Smooth muscle cell (in vitro differentiated cells): ENCODE data around the gene IL2. TPM values are rescaled to one million over a fixed set of nuclear protein-coding genes. Genes with fewer than 3 reads are reported as not detected.

Source experiments
- DNase-seq: peaks from one replicate; lab custom pipeline; 2025; ENCODE audit not compliant: unreplicated experiment; lab: John Stamatoyannopoulos, UW
- H2AFZ ChIP-seq: fragments of 200-600 bp; sonication (generic); 2 replicates; pipeline ENCODE4 v1.6.0; 2016; ENCODE audit warnings: antibody characterized with exemption, low read depth, mild to moderate bottlenecking
- H3F3A ChIP-seq: fragments of 200-600 bp; sonication (generic); 2 replicates; pipeline ENCODE4 v1.6.0; 2017; ENCODE audit warnings: antibody characterized with exemption, low read depth
- H3K27ac ChIP-seq: fragments of 200-600 bp; sonication (generic); 2 replicates; pipeline ENCODE4 v1.5.1; 2016; ENCODE audit warnings: low read depth, mild to moderate bottlenecking
- H3K27me3 ChIP-seq: fragments of 200-600 bp; sonication (generic); 2 replicates; pipeline ENCODE4 v1.6.1; 2016; ENCODE audit warnings: low read depth, mild to moderate bottlenecking
- H3K36me3 ChIP-seq: fragments of 200-600 bp; sonication (generic); 2 replicates; pipeline ENCODE4 v1.5.1; 2016; ENCODE audit warnings: low read depth
- H3K4me1 ChIP-seq: fragments of 200-600 bp; sonication (generic); 2 replicates; pipeline ENCODE4 v1.5.1; 2016; ENCODE audit warnings: low read depth
- H3K4me2 ChIP-seq: fragments of 200-600 bp; sonication (generic); 2 replicates; pipeline ENCODE4 v1.6.0; 2016; ENCODE audit warnings: mild to moderate bottlenecking
- H3K4me3 ChIP-seq: fragments of 200-600 bp; sonication (generic); 2 replicates; pipeline ENCODE4 v1.5.1; 2016; ENCODE audit warnings: mild to moderate bottlenecking
- H3K79me2 ChIP-seq: fragments of 200-600 bp; sonication (generic); 2 replicates; pipeline ENCODE4 v1.6.0; 2016; ENCODE audit warnings: low read depth, mild to moderate bottlenecking
- H3K9ac ChIP-seq: fragments of 200-600 bp; sonication (generic); 2 replicates; pipeline ENCODE4 v1.6.0; 2016; ENCODE audit warnings: low read depth
- H3K9me3 ChIP-seq: fragments of 200-600 bp; sonication (generic); replicated peaks from 2 replicates; pipeline ENCODE4 v1.5.1; 2016; ENCODE audit warnings: low read depth
- H4K20me1 ChIP-seq: fragments of 200-600 bp; sonication (generic); 2 replicates; pipeline ENCODE4 v1.6.0; 2016; ENCODE audit warnings: low read depth
- WGBS: methylation state at CpG from one replicate; pipeline ENCODE4 v1.1.7; 2016; ENCODE audit warnings: low lambda C conversion rate; 5-methylcytosine and 5-hydroxymethylcytosine counted together
- polyA plus RNA-seq: library from polyadenylated mRNA; unstranded; fragments of >200 nt; fragmentation: Nextera tagmentation; extraction: Ambion mirVana; gene quantifications from 2 replicates; pipeline ENCODE4 v1.2.1, GENCODE V29; 2016
- total RNA-seq: library from RNA; depleted of rRNA; stranded (reverse); fragments of >200 nt; gene quantifications from 2 replicates; pipeline ENCODE4 v1.2.3, GENCODE V29; 2014
- TF ChIP-seq, protein P1 (sequence below): fragments of 200-600 bp; sonication (generic); IDR thresholded peaks from 2 replicates; pipeline ENCODE4 v1.5.1; 2017; ENCODE audit warnings: borderline replicate concordance, mild to moderate bottlenecking, antibody characterized with exemption; ENCODE audit not compliant: insufficient read depth, poor library complexity, severe bottlenecking

The IL2 gene
- total and polyA plus RNA-seq, 2 experiments from 2014 or later: not detected

DNA sequence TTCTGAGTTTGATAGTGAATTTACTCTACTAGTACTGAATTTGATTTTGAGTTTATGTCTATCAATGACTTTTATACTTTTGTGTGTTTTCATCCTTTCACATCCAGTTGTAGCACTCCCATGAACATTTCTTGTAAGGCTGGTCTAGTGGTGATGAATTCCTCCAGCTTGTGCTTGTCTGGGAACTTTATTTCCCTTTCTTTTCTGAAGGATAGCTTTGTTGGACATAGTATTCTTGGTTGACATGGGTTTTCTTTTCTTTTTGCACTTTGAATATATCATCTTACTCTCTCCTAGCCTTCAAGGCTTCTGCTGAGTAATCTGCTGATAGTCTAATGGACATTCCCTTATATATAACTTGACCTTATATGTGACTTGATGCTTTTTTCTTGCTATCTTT, 32.5 kb upstream of the IL2 start:
- Histone ChIP-seq H3K4me2 (no peak overlapping the region), H3K9ac (no peak overlapping the region), H2AFZ (no peak overlapping the region), H3K27me3 (no peaks in the 10 kb centered on the region), H3K9me3 (peaks cover 9% of the 10 kb centered on the region), H3K4me3 (no peak overlapping the region), H3K4me1 (no peaks in the 10 kb centered on the region), H3K36me3 (no peaks in the 10 kb centered on the region), H3F3A (no peaks in the 10 kb centered on the region), H3K27ac (no peak overlapping the region), H3K79me2 (no peaks in the 10 kb centered on the region), H4K20me1 (no peaks in the 10 kb centered on the region)
- DNase-seq: no peak
- TF ChIP-seq, protein P1, sequence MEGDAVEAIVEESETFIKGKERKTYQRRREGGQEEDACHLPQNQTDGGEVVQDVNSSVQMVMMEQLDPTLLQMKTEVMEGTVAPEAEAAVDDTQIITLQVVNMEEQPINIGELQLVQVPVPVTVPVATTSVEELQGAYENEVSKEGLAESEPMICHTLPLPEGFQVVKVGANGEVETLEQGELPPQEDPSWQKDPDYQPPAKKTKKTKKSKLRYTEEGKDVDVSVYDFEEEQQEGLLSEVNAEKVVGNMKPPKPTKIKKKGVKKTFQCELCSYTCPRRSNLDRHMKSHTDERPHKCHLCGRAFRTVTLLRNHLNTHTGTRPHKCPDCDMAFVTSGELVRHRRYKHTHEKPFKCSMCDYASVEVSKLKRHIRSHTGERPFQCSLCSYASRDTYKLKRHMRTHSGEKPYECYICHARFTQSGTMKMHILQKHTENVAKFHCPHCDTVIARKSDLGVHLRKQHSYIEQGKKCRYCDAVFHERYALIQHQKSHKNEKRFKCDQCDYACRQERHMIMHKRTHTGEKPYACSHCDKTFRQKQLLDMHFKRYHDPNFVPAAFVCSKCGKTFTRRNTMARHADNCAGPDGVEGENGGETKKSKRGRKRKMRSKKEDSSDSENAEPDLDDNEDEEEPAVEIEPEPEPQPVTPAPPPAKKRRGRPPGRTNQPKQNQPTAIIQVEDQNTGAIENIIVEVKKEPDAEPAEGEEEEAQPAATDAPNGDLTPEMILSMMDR: no peak

DNA sequence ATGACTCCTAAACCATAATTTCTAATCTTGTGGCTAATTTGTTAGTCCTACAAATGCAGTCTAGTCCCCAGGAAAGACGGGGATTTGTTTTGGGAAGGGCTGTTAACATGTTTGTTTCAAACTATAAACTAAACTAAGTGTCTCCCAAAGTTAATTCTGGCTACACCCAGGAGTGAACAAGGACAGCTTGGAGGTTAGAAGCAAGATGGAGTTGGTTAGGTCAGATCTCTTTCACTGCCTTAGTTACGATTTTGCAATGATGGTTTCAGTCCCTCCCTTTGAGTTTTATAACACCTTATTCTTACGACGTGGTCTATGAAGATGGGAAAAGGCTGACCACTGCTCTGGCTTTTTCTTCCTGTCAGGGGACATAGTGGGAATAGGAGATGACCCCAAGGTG, 27.0 kb upstream of the IL2 start:
- Histone ChIP-seq H4K20me1 (no peaks in the 10 kb centered on the region), H3K27me3 (no peaks in the 10 kb centered on the region), H3F3A (no peaks in the 10 kb centered on the region), H3K9me3 (no peaks in the 10 kb centered on the region), H3K4me3 (no peak overlapping the region), H3K27ac (no peak overlapping the region), H3K36me3 (no peaks in the 10 kb centered on the region), H3K79me2 (no peaks in the 10 kb centered on the region), H2AFZ (no peak overlapping the region), H3K4me2 (no peak overlapping the region), H3K9ac (no peak overlapping the region), H3K4me1 (no peaks in the 10 kb centered on the region)
- DNase-seq: no peak
- TF ChIP-seq, protein P1: no peak
- WGBS: 66% methylated on average over 4 of the region's 4 CpGs

DNA sequence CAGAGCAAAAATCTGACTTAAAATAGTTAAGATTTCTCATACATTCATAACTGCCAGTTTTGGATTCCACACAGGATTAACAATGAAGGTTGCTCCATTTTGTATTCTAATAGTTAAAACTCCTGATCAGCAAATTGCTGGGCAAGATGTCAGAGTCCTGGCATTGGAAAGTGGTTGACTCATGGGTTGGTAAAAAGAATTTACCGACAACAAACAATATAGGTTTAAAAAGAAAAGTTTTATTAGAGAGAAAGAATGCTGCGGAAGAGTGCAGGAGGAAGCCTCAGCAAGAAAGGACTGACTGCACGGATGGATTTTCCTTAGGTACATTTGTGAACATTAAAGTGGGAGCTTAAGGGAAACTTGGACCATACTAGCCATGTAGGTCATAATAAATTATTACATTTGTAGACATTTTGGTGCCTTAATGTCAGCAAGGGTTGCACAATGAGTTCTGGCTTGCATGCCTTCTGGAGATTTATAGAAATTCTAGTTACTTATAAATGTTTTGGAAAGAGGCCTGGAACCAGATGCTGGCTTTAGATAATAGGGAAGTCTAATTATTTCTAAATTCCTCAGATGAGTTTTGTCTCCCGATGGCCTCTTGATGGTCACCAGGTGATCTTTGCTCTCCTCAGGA, 25.4 kb upstream of the IL2 start:
- WGBS: 78% methylated on average over 4 of the region's 4 CpGs
- peak overlapping the region; percentile 28 for H2AFZ ChIP-seq
- no peak overlapping the region for H3K4me3 ChIP-seq
- no peak overlapping the region for H3K9ac ChIP-seq
- no peaks in the 10 kb centered on the region for H4K20me1 ChIP-seq
- H3K4me2 ChIP-seq: no peak overlapping the region
- TF ChIP-seq, protein P1: no peak
- no peaks in the 10 kb centered on the region for H3F3A ChIP-seq
- no peaks in the 10 kb centered on the region for H3K9me3 ChIP-seq
- no peaks in the 10 kb centered on the region for H3K4me1 ChIP-seq
- no peaks in the 10 kb centered on the region for H3K27me3 ChIP-seq
- no peaks in the 10 kb centered on the region for H3K79me2 ChIP-seq
- DNase-seq: no peak
- no peaks in the 10 kb centered on the region for H3K36me3 ChIP-seq
- H3K27ac ChIP-seq: no peak overlapping the region
